ENCODE data around the gene MBD1.

Gene MBD1, protein sequence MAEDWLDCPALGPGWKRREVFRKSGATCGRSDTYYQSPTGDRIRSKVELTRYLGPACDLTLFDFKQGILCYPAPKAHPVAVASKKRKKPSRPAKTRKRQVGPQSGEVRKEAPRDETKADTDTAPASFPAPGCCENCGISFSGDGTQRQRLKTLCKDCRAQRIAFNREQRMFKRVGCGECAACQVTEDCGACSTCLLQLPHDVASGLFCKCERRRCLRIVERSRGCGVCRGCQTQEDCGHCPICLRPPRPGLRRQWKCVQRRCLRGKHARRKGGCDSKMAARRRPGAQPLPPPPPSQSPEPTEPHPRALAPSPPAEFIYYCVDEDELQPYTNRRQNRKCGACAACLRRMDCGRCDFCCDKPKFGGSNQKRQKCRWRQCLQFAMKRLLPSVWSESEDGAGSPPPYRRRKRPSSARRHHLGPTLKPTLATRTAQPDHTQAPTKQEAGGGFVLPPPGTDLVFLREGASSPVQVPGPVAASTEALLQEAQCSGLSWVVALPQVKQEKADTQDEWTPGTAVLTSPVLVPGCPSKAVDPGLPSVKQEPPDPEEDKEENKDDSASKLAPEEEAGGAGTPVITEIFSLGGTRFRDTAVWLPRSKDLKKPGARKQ

DNA sequence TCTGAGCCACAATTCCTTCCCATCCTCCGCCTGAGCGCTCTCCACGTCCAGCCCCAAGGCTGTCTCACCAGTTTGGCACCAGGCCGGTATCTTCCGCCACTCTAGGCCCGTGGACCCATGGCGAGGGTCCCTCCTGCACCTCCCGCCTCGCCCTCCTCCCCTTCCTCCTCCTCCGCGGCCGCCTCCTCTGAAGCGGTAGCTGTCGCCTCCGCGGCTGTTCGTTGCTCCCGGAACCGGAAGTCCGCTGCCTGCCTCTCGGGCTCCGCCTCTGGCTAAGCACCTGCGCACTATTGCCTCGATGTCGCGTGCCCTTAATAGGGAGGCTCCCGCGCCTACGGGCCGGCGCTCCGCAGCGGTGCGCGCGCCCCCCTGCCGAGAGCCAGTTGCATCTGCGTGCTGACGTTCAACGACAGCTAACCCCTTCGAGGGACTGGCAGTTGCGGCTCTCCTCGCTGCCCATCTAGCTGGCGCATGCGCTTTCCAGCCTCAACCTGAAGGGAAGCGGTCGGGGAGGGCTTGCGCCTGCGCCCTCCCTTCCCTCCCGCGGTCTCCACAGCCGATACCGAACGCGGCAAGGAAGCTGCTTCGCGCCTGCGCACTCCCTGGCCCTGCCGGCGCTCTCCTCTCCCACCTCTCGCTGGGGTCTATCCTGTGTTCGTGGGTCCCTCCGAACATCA, at the start of gene MBD1:
Gene MBD1, minus strand, starts transcription at position 229 of the 677 bp plus-strand sequence. CDS start 1,531 bp downstream, outside the sequence.
- H3K4me3 ChIP-seq (ENCODE audit: control insufficient read depth, low read depth, low read length): peak within 1 kb of the TSS; percentile 99
- TF ChIP-seq, protein P1, sequence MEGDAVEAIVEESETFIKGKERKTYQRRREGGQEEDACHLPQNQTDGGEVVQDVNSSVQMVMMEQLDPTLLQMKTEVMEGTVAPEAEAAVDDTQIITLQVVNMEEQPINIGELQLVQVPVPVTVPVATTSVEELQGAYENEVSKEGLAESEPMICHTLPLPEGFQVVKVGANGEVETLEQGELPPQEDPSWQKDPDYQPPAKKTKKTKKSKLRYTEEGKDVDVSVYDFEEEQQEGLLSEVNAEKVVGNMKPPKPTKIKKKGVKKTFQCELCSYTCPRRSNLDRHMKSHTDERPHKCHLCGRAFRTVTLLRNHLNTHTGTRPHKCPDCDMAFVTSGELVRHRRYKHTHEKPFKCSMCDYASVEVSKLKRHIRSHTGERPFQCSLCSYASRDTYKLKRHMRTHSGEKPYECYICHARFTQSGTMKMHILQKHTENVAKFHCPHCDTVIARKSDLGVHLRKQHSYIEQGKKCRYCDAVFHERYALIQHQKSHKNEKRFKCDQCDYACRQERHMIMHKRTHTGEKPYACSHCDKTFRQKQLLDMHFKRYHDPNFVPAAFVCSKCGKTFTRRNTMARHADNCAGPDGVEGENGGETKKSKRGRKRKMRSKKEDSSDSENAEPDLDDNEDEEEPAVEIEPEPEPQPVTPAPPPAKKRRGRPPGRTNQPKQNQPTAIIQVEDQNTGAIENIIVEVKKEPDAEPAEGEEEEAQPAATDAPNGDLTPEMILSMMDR (conservative IDR thresholded peaks at IDR 0.05; ENCODE audit: control insufficient read depth, insufficient read depth, low read depth, low read length): no peak
- peak; percentile 98 for DNase-seq (ENCODE audit: low read depth)

DNA sequence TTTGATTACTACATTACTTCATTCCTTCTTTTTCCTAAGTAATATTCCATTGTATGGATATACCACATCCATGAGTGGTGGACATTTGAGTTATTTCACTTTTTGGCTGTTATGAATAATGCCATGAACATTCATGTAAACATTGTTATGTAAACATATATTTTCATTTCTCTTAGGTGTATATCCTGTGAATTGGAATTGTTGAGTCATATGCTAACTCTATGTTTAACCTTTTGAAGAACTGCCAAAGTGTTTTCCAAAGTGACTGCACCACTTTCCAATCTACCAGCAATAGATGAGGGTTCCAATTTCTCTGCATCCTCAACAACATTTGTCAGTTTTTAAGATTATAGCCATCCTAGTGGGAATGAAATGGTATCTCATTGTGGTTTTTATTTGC, 48.9 kb upstream of the MBD1 start:
- no peak for DNase-seq (ENCODE audit: low read depth)
- TF ChIP-seq, protein P1 (conservative IDR thresholded peaks at IDR 0.05; ENCODE audit: control insufficient read depth, insufficient read depth, low read depth, low read length): no peak
- no peak overlapping the region for H3K4me3 ChIP-seq (ENCODE audit: control insufficient read depth, low read depth, low read length)

DNA sequence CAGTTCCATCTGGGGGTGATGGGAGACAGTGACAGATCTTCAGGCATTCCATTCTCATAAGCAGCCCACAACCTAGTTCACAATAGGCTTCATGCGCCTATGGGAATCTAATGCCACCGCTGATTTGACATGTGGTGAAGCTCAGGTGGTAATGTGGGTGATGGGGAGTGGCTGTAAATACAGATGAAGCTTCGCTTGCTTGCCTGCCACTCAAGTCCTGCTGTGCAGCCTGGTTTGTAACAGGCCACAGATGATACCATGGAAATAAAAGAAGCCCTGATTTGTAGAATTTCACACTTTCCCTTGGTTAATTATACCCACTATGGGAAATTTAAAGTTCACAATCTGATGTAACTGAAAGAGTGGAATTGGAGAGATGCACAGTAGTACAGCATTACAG, 46.7 kb upstream of the MBD1 start:
- no peak for DNase-seq (ENCODE audit: low read depth)
- H3K4me3 ChIP-seq (ENCODE audit: control insufficient read depth, low read depth, low read length): no peak overlapping the region
- TF ChIP-seq, protein P1 (conservative IDR thresholded peaks at IDR 0.05; ENCODE audit: control insufficient read depth, insufficient read depth, low read depth, low read length): no peak

DNA sequence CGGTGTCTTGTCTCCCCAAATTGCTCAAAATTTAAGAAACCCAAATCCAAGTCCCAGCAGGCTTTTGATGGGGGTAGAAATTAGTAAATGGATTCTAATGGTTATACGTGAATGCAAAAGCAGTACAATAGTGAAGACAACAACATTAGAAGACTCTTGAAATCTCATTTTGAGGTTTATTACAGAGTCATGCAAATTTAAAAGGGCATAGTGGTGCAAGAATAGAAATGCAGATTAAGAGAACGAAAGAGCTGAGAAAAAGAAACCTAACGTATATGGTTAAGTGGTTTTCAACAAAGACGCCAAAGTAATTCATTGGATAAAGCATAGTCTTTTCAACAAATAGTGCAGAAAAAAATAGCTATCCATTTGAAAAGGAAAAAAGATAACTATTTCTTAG, 39.4 kb upstream of the MBD1 start:
- TF ChIP-seq, protein P1 (conservative IDR thresholded peaks at IDR 0.05; ENCODE audit: control insufficient read depth, insufficient read depth, low read depth, low read length): no peak
- DNase-seq (ENCODE audit: low read depth): no peak
- H3K4me3 ChIP-seq (ENCODE audit: control insufficient read depth, low read depth, low read length): no peak overlapping the region

DNA sequence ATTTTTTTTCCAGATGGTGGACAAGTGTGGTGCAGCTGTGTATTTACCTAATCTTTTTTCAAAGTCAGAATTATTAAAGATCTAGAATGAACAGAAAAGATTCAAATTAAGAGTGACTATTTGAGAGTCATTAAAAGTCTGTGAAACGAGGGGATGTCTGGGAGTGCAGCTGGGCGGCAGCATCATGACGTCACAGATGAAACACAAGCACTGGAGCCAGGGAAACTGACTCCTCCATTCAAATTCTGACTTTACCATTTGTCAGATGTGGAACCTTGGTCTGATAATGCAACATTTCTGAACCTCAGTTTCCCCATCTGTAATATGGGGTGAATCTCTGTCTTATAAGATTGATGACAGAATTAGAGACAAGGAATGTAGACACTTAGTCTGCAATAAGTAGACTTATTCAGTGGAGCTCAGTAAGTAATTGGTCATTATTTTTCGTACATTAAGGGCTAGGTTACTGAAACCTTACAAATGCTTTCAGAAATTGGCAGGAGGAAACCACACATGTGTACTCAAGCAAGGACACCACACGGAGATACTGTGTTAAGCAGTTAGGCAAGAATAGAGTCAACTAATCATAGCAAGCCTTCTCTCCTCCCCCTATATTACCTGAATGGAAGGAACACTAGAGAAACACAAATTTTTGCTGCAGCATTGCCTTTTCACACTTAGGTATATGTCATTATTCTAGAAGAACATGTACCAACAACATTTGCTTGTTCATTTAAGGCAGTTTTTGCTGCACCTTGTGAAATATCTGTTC, 34.0 kb upstream of the MBD1 start:
- TF ChIP-seq, protein P1 (conservative IDR thresholded peaks at IDR 0.05; ENCODE audit: control insufficient read depth, insufficient read depth, low read depth, low read length): no peak
- peak; percentile 3 for DNase-seq (ENCODE audit: low read depth)
- H3K4me3 ChIP-seq (ENCODE audit: control insufficient read depth, low read depth, low read length): no peak overlapping the region

DNA sequence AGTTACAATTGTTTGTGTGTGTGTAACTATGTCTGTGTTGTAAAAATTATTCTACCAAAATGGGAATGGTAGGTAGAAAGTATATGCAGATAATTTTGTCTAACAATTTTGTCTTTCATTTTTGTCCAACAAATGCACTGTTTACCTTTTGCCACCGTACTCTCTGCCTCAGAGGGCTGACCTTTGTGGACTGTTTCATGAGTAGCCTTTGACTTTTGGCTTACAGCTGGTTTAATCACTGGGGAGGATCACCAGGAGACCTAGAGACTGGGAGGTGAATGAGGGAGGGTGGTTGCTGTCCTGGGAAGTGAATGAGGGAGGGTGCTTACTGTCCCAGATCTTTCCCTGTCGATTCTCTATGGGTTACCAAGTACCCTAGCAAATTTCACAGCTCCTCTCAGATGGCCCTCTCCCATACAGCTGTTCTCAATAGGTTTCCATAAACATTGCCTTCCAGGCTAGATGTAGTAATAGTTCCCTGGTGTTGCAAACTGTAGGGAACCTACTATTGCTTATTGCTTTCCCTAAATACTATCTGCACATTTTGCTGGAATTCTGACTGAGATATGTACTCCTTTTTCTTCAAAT, 32.6 kb upstream of the MBD1 start:
- TF ChIP-seq, protein P1 (conservative IDR thresholded peaks at IDR 0.05; ENCODE audit: control insufficient read depth, insufficient read depth, low read depth, low read length): no peak
- H3K4me3 ChIP-seq (ENCODE audit: control insufficient read depth, low read depth, low read length): no peak overlapping the region
- no peak for DNase-seq (ENCODE audit: low read depth)
